ENCODE results near the gene DIO3.
"Not testable (repeated sequence)": the region's sequence is repeated elsewhere in the genome, so short reads cannot be mapped to it uniquely, and the experiment has no call there.

The DIO3 gene

DNA sequence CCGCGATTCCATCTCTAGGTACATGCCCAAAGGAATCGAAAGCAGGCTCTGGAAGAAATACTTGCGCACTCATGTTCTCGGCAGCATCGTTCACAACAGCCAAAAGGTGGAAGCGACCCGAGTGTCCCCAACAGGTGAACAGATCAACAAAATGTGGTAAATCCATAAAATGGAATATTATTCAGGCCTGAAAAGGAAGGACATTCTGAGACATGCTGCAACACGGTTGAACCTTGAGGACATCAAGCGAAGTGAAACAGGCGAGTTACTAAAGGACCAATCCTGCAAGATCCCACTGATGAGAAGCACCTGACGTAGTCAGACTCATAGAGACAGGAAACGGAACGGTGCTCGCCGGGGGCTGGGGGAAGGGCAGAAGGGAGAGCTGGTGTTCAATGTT lies 17.5 kb upstream of the DIO3 start:
- no peak for DNase-seq

DNA sequence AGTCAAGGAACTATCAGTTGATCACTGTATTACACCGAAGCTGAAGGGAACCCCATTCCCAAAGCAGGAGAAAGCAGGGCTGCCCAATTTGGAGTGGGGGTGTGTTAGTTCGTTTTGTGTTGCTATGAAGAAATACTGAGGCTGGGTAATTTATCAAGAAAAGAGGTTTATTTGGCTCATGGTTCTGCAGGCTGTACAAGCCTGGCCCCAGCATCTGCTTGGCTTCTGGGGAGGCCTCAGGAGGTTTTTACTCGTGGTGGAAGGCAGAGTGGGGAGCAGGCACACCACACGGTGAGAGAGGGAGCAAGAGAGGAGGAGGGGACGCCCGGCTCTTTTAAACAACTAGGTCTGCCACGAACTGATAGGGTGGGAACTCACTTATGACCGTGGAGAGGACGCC lies 16.7 kb upstream of the DIO3 start:
- no peak for DNase-seq

DNA sequence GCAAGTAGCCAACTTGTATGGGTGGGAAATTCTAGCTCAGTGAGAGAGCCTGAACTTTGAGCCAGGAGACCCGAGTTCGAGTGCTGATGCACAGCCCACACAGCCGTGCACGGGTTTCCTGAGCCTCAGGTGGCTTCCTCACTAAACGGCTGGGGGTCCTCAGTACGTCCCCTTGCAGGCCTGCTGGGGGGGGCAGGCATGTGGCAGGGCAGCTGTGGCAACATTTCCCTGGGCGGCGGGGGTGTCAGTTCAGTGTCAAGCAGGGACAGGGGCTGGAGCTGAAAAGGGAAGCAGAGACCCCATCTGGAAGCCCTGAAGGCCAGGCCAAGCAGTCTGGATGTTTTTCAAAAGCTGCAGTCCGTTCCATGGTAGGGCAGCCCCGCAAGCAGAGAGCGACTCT lies 14.6 kb upstream of the DIO3 start:
- no peak for DNase-seq

DNA sequence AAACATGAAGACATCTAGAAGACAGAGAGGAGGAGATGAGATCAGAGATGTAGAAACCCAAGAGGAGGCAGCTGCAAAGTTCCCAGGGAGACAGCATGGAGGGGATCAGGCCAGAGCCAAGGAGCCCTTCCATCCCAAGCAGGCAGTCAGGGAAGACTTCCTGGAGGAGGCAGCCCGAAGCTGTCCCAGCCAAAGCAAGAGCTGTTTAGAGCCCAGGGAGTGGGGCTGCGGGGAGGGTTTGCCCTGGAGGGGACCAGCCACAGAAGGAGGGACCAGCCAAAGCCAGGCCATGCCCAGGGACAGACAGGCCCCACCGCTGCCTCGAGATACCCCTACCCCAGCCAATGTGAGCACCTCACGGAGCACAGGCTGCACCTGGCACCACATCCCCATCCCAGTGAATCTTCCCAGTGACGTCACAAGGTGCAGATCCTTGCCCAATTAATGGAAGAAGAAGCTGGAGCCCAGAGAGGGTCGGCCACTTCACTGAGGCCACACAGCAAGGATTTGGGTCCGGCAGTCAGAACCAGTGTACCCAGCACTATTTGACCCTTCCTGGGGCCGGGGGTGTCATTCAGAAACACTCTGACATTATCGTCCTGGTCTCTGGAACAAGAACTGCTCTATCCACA lies 14.1 kb upstream of the DIO3 start:
- DNase-seq, result no peak

DNA sequence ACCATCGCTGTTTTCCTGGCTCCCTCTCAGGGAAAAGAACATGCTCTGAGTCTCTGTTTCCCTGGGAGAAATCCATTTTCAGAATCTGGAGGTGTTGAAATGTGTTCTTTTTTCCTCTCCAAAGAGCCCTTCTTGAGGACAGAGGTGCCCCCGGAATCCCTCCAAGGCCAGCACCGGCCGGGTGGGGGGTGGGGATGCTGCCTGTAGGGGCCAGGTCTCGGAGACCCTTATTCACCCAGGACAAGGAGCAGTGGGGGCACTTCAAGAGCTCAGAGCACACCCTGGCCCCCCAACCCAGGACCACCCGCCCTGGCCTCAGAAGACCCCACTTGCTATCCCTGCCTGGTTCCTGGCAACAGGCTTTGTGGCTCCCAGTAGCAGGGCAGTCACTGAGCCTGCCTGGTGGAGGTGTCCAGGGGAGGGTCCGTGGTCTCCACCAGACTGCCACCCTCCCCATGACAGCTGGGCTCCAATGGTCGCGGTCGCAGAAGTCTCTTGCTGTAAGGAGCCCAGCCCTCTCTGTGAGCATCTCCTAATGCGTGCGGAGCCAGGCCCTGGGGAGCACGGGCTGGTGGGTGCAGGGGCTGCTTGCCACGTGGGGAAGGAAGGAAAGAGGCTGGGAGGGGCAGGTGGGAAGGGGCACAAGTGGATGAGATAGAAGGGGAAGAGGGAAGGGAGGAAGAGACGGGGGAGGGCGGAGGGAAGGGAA lies 13.2 kb upstream of the DIO3 start:
- DNase-seq, result no peak

DNA sequence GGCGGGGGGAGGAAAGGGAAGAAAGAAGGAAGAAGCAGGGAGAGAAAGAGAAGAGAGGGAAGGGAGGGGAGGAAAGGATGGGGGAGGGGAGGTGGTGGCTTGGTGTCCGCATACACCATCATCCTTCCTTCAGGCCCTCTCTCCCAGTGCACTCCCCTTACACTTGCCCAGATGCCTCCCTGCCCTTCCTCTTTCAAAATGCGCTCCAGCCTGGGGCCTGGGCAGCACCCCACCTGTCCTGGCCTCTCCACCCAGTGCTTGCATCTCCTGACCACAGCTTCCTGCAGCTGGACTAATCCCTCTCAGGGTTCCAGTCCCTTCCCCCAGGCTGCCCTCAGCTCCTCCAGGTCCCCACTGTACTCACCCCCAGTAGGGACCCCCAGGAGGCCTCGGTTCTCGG lies 12.6 kb upstream of the DIO3 start:
- DNase-seq, result no peak

DNA sequence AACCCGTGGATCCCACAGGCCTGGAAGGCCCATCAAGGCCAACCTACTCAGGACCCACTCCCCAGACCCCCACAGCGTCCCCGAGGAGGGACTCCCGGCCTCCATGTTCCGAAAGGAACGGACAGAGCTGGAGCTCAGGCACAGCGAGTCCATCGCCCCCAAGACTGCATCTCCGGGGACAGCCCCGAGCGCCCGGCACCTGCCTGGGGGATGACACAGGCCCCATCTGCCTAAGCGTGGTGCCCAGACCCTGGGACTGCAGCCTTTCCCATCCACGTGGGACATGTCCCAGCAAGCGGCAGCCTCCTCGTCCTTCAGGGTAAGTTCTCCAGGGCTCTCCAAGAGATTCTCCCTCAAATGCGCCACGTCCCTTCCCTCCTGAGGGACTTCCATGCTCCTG lies 12.1 kb upstream of the DIO3 start:
- DNase-seq, result no peak

DNA sequence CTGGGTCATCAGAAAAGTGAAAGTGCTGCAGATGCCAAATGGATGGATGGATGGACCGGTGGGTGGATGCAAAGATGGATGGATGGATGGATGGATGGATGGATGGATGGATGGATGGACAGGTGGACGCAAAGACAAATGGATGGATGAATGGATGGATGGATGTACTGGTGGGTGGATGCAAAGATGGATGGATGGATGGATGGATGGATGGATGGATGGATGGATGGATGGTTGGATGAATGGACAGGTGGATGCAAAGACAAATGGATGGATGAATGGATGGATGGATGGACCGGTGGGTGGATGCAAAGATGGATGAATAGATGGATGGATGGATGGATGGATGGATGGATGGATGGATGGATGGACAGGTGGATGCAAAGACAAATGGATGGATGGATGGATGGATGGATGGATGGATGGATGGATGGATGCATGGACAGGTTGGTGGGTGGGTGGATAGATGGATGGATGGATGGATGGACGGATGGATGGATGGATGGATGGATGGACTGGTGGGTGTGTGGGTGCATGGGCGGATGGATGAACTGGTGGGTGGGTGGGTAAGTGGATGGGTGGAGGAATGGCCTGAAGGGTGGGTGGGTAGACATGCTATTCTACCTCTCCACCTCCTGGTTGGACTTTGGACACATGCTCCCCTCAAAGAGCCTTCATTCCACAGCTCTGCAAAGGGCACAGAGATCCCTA lies 10.9 kb upstream of the DIO3 start:
- not testable (repeated sequence) for DNase-seq

DNA sequence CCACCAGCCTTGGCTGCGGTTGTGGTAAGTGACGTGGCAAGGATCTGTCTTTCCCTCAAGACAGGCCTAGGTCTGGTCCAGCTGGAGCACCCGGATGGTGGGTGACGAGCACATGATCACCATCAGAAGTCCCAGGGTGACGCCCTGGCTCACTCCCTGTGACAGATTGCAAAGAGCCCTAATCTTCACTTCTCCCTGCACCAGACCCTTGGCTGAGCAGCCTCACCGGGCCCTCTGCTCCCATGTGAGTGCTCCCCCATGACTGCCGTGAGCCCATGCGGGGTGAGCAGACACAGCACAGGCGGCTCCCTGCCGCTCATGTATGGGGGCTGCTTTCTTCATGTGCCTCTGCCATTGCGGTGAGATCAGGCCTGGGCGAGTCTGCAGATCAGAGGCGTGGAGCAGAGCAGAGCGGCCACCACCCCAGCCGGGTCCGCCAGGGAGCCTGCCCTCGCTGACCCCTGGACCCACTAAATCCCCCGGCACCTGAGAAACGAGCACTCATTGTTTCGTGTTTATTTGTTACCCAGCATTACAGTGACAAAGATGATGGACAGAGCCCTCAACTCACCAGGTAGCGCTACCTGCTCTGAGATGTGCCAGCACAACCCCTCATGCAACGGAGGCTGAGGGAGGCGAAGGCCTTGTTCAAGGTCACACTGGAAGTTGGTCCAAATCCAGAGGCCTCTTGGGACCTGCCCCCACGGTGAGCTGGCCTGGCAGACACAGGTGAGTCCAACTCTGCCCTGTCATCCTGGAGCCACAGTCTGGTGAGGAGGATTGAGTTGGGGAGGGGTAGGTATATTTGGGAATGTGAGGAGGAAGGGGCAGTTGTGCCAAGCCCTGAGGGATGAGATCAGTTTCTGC lies 9.3 kb upstream of the DIO3 start:
- DNase-seq, result no peak

DNA sequence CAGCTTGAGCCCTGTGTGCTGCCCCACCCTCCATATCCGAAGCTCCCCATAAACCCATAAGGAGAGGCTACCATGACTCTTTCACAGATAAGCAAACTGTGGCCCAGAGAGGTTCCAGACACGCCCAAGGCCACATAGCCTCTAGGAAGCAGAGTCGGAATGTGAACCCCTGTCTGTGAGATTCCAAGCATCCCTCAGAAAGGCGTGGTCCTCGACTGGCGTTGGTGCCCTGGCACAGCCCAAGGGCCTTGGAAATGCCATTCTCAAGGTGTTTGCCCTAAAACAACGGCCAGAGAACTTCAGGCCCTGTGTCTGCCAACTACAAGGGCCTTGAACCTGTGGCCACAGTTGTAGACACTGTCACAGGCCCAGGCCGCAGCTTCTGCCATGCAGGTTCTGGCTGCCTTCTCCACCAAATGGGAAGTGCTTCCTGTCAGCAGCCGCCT lies 8.5 kb upstream of the DIO3 start:
- no peak for DNase-seq

DNA sequence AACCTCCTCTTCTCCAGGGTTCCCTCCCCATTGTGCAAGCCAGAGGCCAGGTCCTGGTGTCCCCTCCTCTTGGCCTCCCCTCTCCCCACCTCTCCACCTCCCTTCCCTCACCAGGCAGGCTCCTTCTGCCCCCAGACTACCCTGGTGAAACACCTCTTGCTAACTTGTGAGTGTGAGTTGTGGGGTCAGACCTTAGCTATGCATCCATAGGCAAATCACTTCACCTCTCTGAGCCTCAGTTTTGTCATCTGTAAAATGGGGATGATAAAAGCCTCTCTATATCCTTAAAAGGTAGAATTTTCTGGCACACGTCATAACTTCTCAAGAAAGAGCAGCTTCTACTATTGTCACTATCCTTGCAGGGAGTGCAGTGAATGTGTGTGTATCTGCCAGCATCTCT lies 7.9 kb upstream of the DIO3 start:
- DNase-seq, result no peak

DNA sequence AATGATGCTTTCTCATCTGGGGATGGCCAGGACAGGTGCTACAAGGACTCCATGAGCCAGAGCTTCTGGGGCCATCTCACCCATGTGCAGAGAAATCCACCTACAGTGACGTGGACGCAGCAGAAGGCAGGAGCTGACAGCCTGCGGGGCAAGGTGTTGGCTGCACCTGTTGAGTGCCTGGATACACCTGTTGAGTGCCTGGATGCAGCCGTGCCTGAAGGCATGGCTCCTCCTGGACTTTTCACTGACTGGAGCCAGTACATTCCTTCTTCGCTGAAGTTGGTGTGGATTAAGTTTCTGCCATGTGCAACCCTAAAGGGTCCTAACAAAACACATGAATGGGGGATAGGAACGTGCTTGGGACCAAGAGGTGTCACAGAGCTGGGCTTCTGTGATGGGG lies 7.4 kb upstream of the DIO3 start:
- DNase-seq, result no peak

DNA sequence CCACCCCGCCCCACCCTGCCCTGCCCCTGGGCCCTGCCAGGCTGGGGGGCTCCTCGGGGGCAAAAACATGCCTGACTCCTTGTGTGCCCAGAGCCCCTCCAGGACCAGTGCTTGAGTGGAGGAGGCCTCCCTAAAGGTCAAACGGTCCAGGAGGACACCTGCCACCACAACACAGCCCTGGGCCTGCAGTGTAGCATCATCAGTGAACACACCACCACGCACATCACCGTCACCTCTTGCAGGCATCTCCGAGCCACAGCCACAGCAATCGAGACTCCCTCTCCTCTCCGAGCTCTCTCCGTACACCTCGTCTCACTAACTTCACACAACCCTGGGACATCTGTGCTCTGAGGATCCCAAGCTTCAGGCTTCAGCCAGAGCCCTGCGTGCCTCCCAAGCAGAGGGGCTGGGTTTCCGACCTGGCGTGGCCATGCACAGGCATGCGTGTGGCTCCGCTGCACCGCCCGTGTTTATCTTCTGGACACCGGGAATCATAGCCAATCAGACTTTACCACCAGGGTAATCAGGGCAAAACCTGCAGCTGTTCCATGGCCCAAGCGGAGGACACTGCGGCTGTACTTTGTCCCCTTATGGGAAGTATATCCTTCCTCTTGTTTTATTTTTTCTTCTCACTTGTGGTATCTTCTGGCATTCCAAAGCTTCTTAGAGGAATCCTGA lies 6.2 kb upstream of the DIO3 start:
- no peak for DNase-seq

DNA sequence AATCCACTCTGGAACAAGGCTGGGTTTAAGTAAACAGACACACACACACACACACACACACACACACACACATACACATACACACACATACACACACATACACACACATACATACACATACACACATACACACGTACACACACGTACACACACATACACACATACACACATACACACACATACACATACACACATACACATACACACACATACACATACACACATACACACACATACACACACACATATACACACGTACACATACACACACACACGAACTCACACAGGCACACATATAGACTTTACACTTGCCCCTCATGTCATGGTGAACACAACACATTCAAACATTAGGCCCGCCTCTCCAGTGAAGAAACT lies 5.6 kb upstream of the DIO3 start:
- not testable (repeated sequence) for DNase-seq

DNA sequence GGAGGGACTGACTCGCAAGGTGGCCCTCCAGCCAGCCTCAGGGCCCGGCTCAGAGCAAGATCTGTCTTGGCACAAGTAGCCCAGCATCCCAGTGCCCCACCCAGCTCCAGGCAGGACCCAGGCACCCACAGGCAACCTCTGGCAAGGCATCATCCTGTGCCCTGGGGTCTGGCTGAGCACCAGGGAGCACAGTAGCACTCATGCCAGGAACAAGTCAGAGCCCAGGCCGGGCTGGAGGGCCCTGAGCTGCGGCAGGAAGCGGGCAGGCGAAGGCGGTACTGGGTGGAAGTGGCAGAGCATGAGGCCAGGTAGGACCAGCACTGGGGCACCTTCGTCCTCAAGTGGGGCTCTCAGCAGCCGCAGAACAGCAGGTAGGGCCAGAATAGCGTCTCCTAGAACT lies 5.2 kb upstream of the DIO3 start:
- no peak for DNase-seq

DNA sequence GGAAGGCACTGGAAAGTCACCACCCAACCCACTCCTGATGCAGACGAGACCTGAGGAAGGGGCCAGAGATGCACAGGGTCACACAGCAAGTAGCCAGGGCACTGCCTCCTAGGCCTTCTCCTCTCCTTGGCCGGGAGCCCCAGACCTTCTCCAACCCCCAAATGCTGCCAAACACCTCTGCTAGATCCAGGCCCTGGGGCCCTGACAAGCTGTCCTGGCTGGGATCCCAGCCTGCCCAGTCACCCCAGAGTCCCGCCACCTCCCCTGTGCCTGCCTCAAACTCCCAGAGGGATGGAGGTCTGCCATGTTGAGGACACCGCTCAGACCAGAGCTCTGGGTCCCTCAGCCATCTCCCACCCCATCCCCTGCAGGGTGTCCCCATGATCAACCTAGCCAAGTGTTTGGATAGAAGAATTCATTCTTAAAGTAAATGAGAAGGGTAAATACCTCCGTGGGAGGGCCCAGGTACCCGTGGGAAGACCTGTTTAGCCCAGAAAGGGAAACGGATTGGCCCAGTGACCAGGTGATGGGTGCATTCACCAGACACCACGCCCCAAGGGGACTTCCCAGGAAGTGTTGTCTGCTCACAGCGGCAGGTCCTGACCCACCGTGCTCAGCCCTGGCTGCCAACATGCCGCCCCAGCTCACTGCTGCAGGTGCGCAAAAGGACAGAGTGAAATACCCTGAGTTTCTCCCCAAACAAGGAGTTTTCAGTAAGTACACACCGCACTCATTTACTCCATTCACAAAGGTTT lies 4.6 kb upstream of the DIO3 start:
- DNase-seq, result no peak

DNA sequence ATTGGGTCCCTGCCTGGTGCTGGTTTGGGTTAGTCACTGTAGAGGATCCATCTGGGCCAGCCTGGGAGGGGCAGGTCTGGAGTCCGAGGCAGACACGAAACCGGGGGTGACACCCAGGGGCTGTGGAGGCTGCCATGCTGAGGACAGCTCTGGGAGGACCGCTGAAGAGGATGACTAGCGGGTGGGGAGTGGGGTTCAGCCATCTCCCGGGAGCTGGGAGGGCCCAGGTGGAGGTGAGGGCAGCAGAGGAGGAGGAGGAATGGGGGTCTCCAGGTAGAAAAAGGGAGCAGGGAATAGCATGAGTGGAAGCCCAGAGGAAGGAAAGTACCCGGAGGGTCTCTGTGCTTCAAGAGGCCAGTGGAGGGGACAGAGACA lies 4.0 kb upstream of the DIO3 start:
- DNase-seq, result no peak

DNA sequence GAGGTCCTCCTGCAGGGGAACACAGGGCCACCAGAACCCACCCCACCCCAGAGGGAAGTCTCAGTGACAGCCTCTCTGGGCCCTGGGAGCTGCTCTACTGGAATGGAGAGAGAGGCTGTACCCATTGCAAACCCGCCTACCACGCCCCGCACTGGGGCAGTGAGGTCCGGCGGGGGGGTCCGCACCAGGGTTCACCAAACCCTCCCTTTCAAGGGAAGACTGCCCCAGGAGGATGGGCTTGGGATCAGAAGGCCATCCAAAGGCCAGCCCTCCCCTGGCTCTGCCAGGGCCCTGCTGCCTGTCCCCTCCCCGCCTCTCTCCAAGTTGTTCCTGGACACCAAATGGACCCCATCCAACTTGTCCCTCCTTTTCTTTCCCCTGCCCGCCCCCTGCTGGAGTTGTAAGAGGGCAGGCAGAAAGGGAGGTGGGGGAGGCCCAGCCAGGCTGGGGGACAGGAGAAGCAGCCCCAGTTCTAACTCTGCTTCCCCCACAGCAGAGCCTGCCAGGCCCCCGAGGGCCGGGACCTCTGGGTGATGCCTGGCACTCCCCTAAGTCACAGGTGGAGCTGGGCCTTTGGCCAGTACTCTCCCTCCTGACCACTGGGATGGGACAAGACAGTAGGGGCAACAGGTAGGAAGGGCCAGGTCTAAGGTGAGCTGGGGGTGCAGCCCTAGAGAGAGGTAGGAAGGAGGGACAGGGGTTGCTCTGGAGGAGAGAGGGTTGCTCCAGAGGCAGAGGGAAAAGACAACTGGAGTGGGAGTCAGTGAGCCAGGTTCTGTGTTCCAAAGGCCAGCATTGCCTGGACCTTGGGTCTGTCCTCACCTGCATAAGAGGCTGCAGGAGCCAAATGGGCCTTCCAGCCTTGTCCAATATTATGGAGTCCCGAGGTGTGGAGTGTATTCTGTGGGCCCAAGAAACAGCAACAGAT lies 3.2 kb upstream of the DIO3 start:
- DNase-seq, result no peak

DNA sequence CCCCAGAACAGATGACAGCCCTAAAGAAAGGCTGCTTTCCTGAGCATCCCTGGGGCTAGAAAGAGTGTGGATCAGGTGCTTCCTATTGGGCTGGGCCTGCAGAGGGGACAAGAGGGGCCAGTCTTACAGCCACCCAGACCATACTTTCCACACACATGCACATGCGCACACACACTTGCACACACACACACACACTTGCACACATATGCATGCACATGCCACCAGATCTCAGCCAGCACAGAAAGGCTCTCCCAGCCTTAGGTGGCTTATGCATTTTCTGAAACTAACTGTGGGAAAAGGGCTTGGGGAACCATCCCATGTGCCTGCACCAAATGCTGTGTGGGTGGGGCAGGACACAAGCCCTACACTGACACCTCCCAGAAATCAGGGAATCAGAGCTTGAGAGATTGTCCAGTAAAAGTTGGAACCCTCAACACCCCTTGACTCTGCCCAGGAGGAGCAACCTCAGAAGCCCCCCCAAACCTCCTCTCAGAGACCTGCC lies 2.5 kb upstream of the DIO3 start:
- no peak for DNase-seq

DNA sequence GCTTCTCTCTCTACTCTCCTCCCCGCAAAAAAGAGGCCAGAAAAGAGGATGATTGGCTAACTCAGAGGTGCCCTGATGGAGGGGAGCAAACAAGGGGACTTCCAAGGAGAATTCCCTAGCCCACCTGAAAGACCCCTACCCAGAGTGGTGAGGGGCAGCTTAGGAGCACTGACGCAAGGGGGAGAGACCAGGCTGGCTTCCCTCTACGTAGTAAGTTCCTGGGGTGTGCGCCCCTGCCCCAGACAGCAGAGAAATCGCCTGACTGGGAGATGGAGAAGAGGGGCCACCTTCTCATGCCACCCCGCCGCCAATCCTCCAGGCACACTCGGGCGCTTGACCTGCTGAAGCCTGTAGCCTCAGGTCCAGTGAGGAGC lies 2.1 kb upstream of the DIO3 start:
- DNase-seq, result no peak
